Hepatocyte (in vitro differentiated cells): ENCODE measurements around the gene DOCK4. TPM values are rescaled to one million over a fixed set of nuclear protein-coding genes. Genes with fewer than 3 reads are reported as not detected.

ENCODE experiments used
- DNase-seq: peaks from one replicate; pipeline ENCODE4 v3.0.0-alpha.2; 2016; ENCODE audit warnings: low spot score
- H2AFZ ChIP-seq: fragments of 200-600 bp; sonication (generic); 2 replicates; pipeline ENCODE4 v1.6.0; 2016; ENCODE audit warnings: antibody characterized with exemption, mild to moderate bottlenecking
- H3K27ac ChIP-seq: fragments of 200-600 bp; sonication (generic); 2 replicates; pipeline ENCODE4 v1.5.1; 2016; ENCODE audit warnings: mild to moderate bottlenecking
- H3K27me3 ChIP-seq: fragments of 200-600 bp; sonication (generic); 2 replicates; pipeline ENCODE4 v1.6.1; 2016
- H3K36me3 ChIP-seq: fragments of 200-600 bp; sonication (generic); replicated peaks from 2 replicates; pipeline ENCODE4 v1.5.1; 2016; ENCODE audit warnings: low read depth; ENCODE audit not compliant: insufficient read depth
- H3K4me1 ChIP-seq: fragments of 200-600 bp; sonication (generic); 2 replicates; pipeline ENCODE4 v1.5.1; 2016; ENCODE audit warnings: mild to moderate bottlenecking, moderate library complexity; ENCODE audit not compliant: insufficient read depth
- H3K4me2 ChIP-seq: fragments of 200-600 bp; sonication (generic); 2 replicates; pipeline ENCODE4 v1.6.0; 2016
- H3K4me3 ChIP-seq: fragments of 200-600 bp; sonication (generic); 2 replicates; pipeline ENCODE4 v1.5.1; 2016; ENCODE audit warnings: mild to moderate bottlenecking
- H3K79me2 ChIP-seq: fragments of 200-600 bp; sonication (generic); 2 replicates; pipeline ENCODE4 v1.6.0; 2017; ENCODE audit warnings: mild to moderate bottlenecking
- H3K9me2 ChIP-seq: fragments of 200-600 bp; sonication (generic); replicated peaks from 2 replicates; pipeline ENCODE4 v1.6.0; 2017; ENCODE audit warnings: mild to moderate bottlenecking; ENCODE audit not compliant: insufficient read depth
- H3K9me3 ChIP-seq: fragments of 200-600 bp; sonication (generic); 2 replicates; pipeline ENCODE4 v1.5.1; 2016; ENCODE audit warnings: low read depth, mild to moderate bottlenecking
- H4K20me1 ChIP-seq: fragments of 200-600 bp; sonication (generic); 2 replicates; pipeline ENCODE4 v1.6.0; 2016; ENCODE audit warnings: mild to moderate bottlenecking; ENCODE audit not compliant: insufficient read depth, poor library complexity, severe bottlenecking
- CTCF ChIP-seq: fragments of 200-600 bp; sonication (generic); IDR thresholded peaks from 2 replicates; pipeline ENCODE4 v1.5.1; 2016; ENCODE audit warnings: antibody characterized with exemption, mild to moderate bottlenecking; ENCODE audit not compliant: poor library complexity
- EZH2 ChIP-seq: fragments of 200-600 bp; sonication (generic); IDR thresholded peaks from 2 replicates; pipeline ENCODE4 v1.6.1; 2016; ENCODE audit warnings: antibody characterized with exemption, mild to moderate bottlenecking, borderline replicate concordance
- EZH2phosphoT487 ChIP-seq: fragments of 200-600 bp; sonication (generic); IDR thresholded peaks from one replicate; pipeline ENCODE4 v1.6.1; 2018; ENCODE audit warnings: antibody characterized with exemption, mild to moderate bottlenecking, low read depth, moderate library complexity; ENCODE audit not compliant: unreplicated experiment, severe bottlenecking
- WGBS: methylation state at CpG from one replicate; pipeline ENCODE4 v1.1.6; 2016; ENCODE audit warnings: low lambda C conversion rate; ENCODE audit errors: missing lambda C conversion rate; 5-methylcytosine and 5-hydroxymethylcytosine counted together
- polyA plus RNA-seq: library from polyadenylated mRNA; unstranded; fragments of >200 nt; fragmentation: Nextera tagmentation; extraction: Ambion mirVana; gene quantifications from 2 replicates; pipeline ENCODE4 v1.2.1, GENCODE V29; 2016
- total RNA-seq: library from RNA; depleted of rRNA; stranded (reverse); fragments of >200 nt; gene quantifications from 2 replicates; pipeline ENCODE4 v1.2.3, GENCODE V29; 2014

DOCK4 gene
- total and polyA plus RNA-seq, 2 experiments from 2014 or later = 4.4 to 22.9 TPM

- H4K20me1 ChIP-seq = no peaks in the 10 kb centered on the region
- no peak overlapping the region for H2AFZ ChIP-seq
- H3K9me3 ChIP-seq = no peaks in the 10 kb centered on the region
- H3K4me3 ChIP-seq = no peak overlapping the region
- no peaks in the 10 kb centered on the region for H3K36me3 ChIP-seq
- peaks cover 2% of the 10 kb centered on the region for H3K9me2 ChIP-seq
- no peak for DNase-seq
- H3K4me1 ChIP-seq = peaks cover 12% of the 10 kb centered on the region
- TF ChIP-seq EZH2phosphoT487 (no peak), EZH2 (no peak), CTCF (no peak)
- H3K79me2 ChIP-seq = no peaks in the 10 kb centered on the region
- H3K27ac ChIP-seq = no peak overlapping the region
- no peak overlapping the region for H3K4me2 ChIP-seq
- no peaks in the 10 kb centered on the region for H3K27me3 ChIP-seq
Measured at GRCh38 chr7:111747718-111748117, 458.5 kb downstream of the DOCK4 start.

GRCh38 chr7:111746950-111747349, 459.2 kb downstream of the DOCK4 start:
- H3K4me1 ChIP-seq = peaks cover 12% of the 10 kb centered on the region
- TF ChIP-seq CTCF (no peak), EZH2phosphoT487 (peak; percentile 67), EZH2 (no peak)
- no peak overlapping the region for H3K4me3 ChIP-seq
- no peaks in the 10 kb centered on the region for H3K79me2 ChIP-seq
- WGBS = 62% methylated on average over 4 of the region's 4 CpGs
- no peaks in the 10 kb centered on the region for H3K36me3 ChIP-seq
- no peak overlapping the region for H2AFZ ChIP-seq
- no peaks in the 10 kb centered on the region for H4K20me1 ChIP-seq
- H3K27ac ChIP-seq = no peak overlapping the region
- no peak overlapping the region for H3K4me2 ChIP-seq
- peak; percentile 27 for DNase-seq
- H3K9me3 ChIP-seq = no peaks in the 10 kb centered on the region
- H3K27me3 ChIP-seq = no peaks in the 10 kb centered on the region
- peaks cover 2% of the 10 kb centered on the region for H3K9me2 ChIP-seq

- Histone ChIP-seq H3K4me3 (no peak overlapping the region), H3K9me2 (peaks cover 2% of the 10 kb centered on the region), H3K79me2 (no peaks in the 10 kb centered on the region), H3K4me2 (no peak overlapping the region), H4K20me1 (no peaks in the 10 kb centered on the region), H3K27ac (no peak overlapping the region), H2AFZ (no peak overlapping the region), H3K4me1 (peaks cover 3% of the 10 kb centered on the region), H3K27me3 (no peaks in the 10 kb centered on the region), H3K9me3 (no peaks in the 10 kb centered on the region), H3K36me3 (no peaks in the 10 kb centered on the region)
- no peak for TF ChIP-seq EZH2phosphoT487
- TF ChIP-seq CTCF = no peak
- no peak for TF ChIP-seq EZH2
- no peak for DNase-seq
- WGBS = 92% methylated on average over 2 of the region's 2 CpGs
Measured at GRCh38 chr7:111744501-111745155, 461.6 kb downstream of the DOCK4 start.
